SK-N-SH (cell line): ENCODE data around the gene MFNG. TPM values are rescaled to one million over a fixed set of nuclear protein-coding genes. Genes with fewer than 3 reads are reported as not detected.

ENCODE experiments used
- CTCF ChIA-PET: fragments of 300-600, 350-600 bp; formaldehyde crosslinking; extraction: SDS; loops from one replicate; lab custom pipeline; 2021; lab: Yijun Ruan, JAX
- POLR2A ChIA-PET: fragments of 350-600 bp; sonication (Branson Sonifier 250); formaldehyde crosslinking; extraction: SDS; loops from one replicate; lab custom pipeline; 2020; ENCODE audit warnings: antibody characterized with exemption, inconsistent platforms; lab: Yijun Ruan, JAX
- DNase-seq: peaks from one replicate; pipeline ENCODE4 v3.0.0; 2012
- H2AFZ ChIP-seq: fragments of 200-600 bp; sonication (generic); 2 replicates; pipeline ENCODE4 v1.8.1; 2016; ENCODE audit warnings: antibody characterized with exemption, mild to moderate bottlenecking, low read depth
- H3F3A ChIP-seq: fragments of 200-600 bp; sonication (generic); replicated peaks from 2 replicates; pipeline ENCODE3; 2016; ENCODE audit warnings: antibody characterized with exemption, mild to moderate bottlenecking; ENCODE audit not compliant: insufficient read depth
- H3K27ac ChIP-seq, 2 experiments: fragments of 200-500 bp in 1 of 2; fragments of 200-600 bp in 1 of 2; sonication (Bioruptor generic) in 1 of 2; sonication (generic), shearing (Covaris generic) in 1 of 2; 2 replicates each; pipeline versions ENCODE4 v1.5.1 to v1.6.1; 2014 to 2016; ENCODE audit warnings: low read depth in 2 of 2, inconsistent platforms in 1 of 2, low read length in 1 of 2, mild to moderate bottlenecking in 1 of 2, mixed read lengths in 1 of 2
- H3K27me3 ChIP-seq: fragments of 200-600 bp; sonication (generic), shearing (Covaris generic); 2 replicates; pipeline ENCODE4 v1.6.1; 2016; ENCODE audit warnings: mixed run types; ENCODE audit not compliant: insufficient read depth
- H3K36me3 ChIP-seq, 2 experiments: fragments of 200-500 bp in 1 of 2; fragments of 200-600 bp in 1 of 2; sonication (Bioruptor generic) in 1 of 2; sonication (generic) in 1 of 2; replicated peaks in 1 of 2; 2 replicates each; pipeline versions ENCODE3 to v1.5.1; 2014 to 2016; ENCODE audit warnings: low read length in 1 of 2, mild to moderate bottlenecking in 1 of 2; ENCODE audit not compliant: insufficient read depth in 2 of 2, control insufficient read depth in 1 of 2
- H3K4me1 ChIP-seq, 2 experiments: fragments of 200-500 bp in 1 of 2; fragments of 200-600 bp in 1 of 2; sonication (Bioruptor generic) in 1 of 2; sonication (generic), shearing (Covaris generic) in 1 of 2; 2 replicates each; pipeline versions ENCODE4 v1.5.1 to v1.6.1; 2014 to 2016; ENCODE audit warnings: low read depth in 1 of 2, low read length in 1 of 2, mixed run types in 1 of 2; ENCODE audit not compliant: insufficient read depth in 2 of 2, control insufficient read depth in 1 of 2
- H3K4me2 ChIP-seq: fragments of 200-600 bp; sonication (generic), shearing (Covaris generic); 2 replicates; pipeline ENCODE4 v1.6.1; 2017; ENCODE audit warnings: mixed run types
- H3K4me3 ChIP-seq, 2 experiments: fragments of 200-500 bp in 1 of 2; fragments of 200-600 bp in 1 of 2; sonication (Bioruptor generic) in 1 of 2; sonication (generic), shearing (Covaris generic) in 1 of 2; 2 replicates each; pipeline versions ENCODE4 v1.5.1 to v1.8.1; 2014 to 2016; ENCODE audit warnings: low read depth in 2 of 2, inconsistent platforms in 1 of 2, low read length in 1 of 2, mild to moderate bottlenecking in 1 of 2, mixed read lengths in 1 of 2, moderate library complexity in 1 of 2
- H3K79me2 ChIP-seq: fragments of 200-600 bp; sonication (generic); 2 replicates; pipeline ENCODE4 v1.8.1; 2017; ENCODE audit warnings: mild to moderate bottlenecking; ENCODE audit not compliant: insufficient read depth
- H3K9ac ChIP-seq: fragments of 200-600 bp; sonication (generic); 2 replicates; pipeline ENCODE4 v1.6.1; 2017; ENCODE audit warnings: mixed run types
- H3K9me2 ChIP-seq: fragments of 200-600 bp; sonication (generic); 2 replicates; pipeline ENCODE4 v1.6.1; 2017; ENCODE audit warnings: mixed run types
- H3K9me3 ChIP-seq: fragments of 200-600 bp; sonication (generic); 2 replicates; pipeline ENCODE4 v1.6.1; 2017; ENCODE audit warnings: mixed run types, mild to moderate bottlenecking, moderate library complexity
- H4K20me1 ChIP-seq: fragments of 200-600 bp; sonication (generic); 2 replicates; pipeline ENCODE4 v1.6.1; 2017; ENCODE audit warnings: mild to moderate bottlenecking, mixed run types; ENCODE audit not compliant: insufficient read depth
- ELF1 ChIP-seq: IDR thresholded peaks from 2 replicates; pipeline ENCODE4 v1.4.0; 2012
- EP300 ChIP-seq, 2 experiments: IDR thresholded peaks; 2 replicates each; pipeline versions ENCODE4 v1.4.0 to v1.6.1; 2012; ENCODE audit warnings: borderline replicate concordance in 1 of 2, low read depth in 1 of 2, low read length in 1 of 2
- FOXM1 ChIP-seq: IDR thresholded peaks from 2 replicates; pipeline ENCODE4 v1.4.0; 2012; ENCODE audit warnings: low read depth, mild to moderate bottlenecking
- GATA2 ChIP-seq: sonication (generic); formaldehyde crosslinking; IDR thresholded peaks from 2 replicates; pipeline ENCODE4 v1.5.0; 2020; ENCODE audit warnings: mild to moderate bottlenecking, missing genetic modification reagents
- IRF3 ChIP-seq: fragments of 150-350 bp; IDR thresholded peaks from 2 replicates; pipeline ENCODE4 v1.6.1; 2016; ENCODE audit warnings: mild to moderate bottlenecking, low read depth, low read length
- MAX ChIP-seq: IDR thresholded peaks from 2 replicates; pipeline ENCODE4 v1.4.0; 2012; ENCODE audit warnings: low read depth
- MEF2A ChIP-seq: IDR thresholded peaks from 2 replicates; pipeline ENCODE4 v1.4.0; 2012; ENCODE audit warnings: low read depth, borderline replicate concordance
- MXI1 ChIP-seq: IDR thresholded peaks from 2 replicates; pipeline ENCODE4 v1.6.1; 2012; ENCODE audit warnings: mild to moderate bottlenecking, low read depth, low read length, improper control_type of control experiment
- NFIC ChIP-seq: IDR thresholded peaks from 2 replicates; pipeline ENCODE4 v1.4.0; 2012; ENCODE audit warnings: borderline replicate concordance
- RAD21 ChIP-seq: IDR thresholded peaks from 2 replicates; pipeline ENCODE4 v1.6.1; 2012; ENCODE audit warnings: mild to moderate bottlenecking, low read length
- RFX5 ChIP-seq: IDR thresholded peaks from 2 replicates; pipeline ENCODE4 v1.6.1; 2012; ENCODE audit warnings: mild to moderate bottlenecking, improper control_type of control experiment, low read length
- SIN3A ChIP-seq: IDR thresholded peaks from 2 replicates; pipeline ENCODE4 v1.6.1; 2012; ENCODE audit warnings: low read depth, mild to moderate bottlenecking, low read length, moderate library complexity, borderline replicate concordance
- SMC3 ChIP-seq: IDR thresholded peaks from 2 replicates; pipeline ENCODE4 v1.6.1; 2012; ENCODE audit warnings: low read depth, low read length, improper control_type of control experiment
- TCF12 ChIP-seq: IDR thresholded peaks from 2 replicates; pipeline ENCODE4 v1.4.0; 2012
- TEAD4 ChIP-seq: IDR thresholded peaks from 2 replicates; pipeline ENCODE4 v1.4.0; 2012; ENCODE audit warnings: mild to moderate bottlenecking, borderline replicate concordance; ENCODE audit not compliant: insufficient read depth
- USF1 ChIP-seq: IDR thresholded peaks from 2 replicates; pipeline ENCODE4 v1.4.0; 2012; ENCODE audit warnings: low read depth, borderline replicate concordance
- YY1 ChIP-seq: IDR thresholded peaks from 2 replicates; pipeline ENCODE4 v1.4.0; 2012; ENCODE audit warnings: low read depth, mild to moderate bottlenecking
- ZBTB33 ChIP-seq: IDR thresholded peaks from 2 replicates; pipeline ENCODE4 v1.4.0; 2012; ENCODE audit warnings: low read depth, borderline replicate concordance
- WGBS: methylation state at CpG from one replicate; pipeline ENCODE4 v1.1.6; 2017; ENCODE audit warnings: low lambda C conversion rate; 5-methylcytosine and 5-hydroxymethylcytosine counted together
- polyA plus RNA-seq, 3 experiments: library from polyadenylated mRNA; depleted of rRNA; stranded (reverse); fragments of >200 nt; gene quantifications; 2 replicates each; pipeline ENCODE4 v1.2.3, GENCODE V29; 2012
- TF ChIP-seq, protein P1 (sequence below): fragments of 150-350 bp; IDR thresholded peaks from 2 replicates; pipeline ENCODE4 v1.6.1; 2017; ENCODE audit warnings: antibody characterized with exemption, low read length, low read depth, borderline replicate concordance
- TF ChIP-seq, protein P2 (sequence below): fragments of 200-600 bp; sonication (generic); IDR thresholded peaks from 2 replicates; pipeline ENCODE4 v1.6.1; 2017; ENCODE audit warnings: antibody characterized with exemption, mild to moderate bottlenecking, moderate library complexity

The MFNG gene
- polyA plus RNA-seq, 1 of the 3 experiments (the other 2 are of a cell fraction) = 0.18 TPM

GRCh38 chr22:37500745-37501609, 14.8 kb upstream of the MFNG start:
- DNase-seq = no peak
- Histone ChIP-seq H3K36me3 (peaks cover 0 to 3% of the 10 kb centered on the region in 2 experiments), H4K20me1 (no peaks in the 10 kb centered on the region), H3K27me3 (no peaks in the 10 kb centered on the region), H3K9ac (no peak overlapping the region), H3K4me3 (no peak overlapping the region), H3K79me2 (no peaks in the 10 kb centered on the region), H3F3A (peaks cover 21% of the 10 kb centered on the region), H3K4me1 (peaks cover 16 to 53% of the 10 kb centered on the region in 2 experiments), H3K9me3 (no peaks in the 10 kb centered on the region)
- 87% methylated on average over 12 of the region's 24 CpGs for WGBS
- TF ChIP-seq RFX5 (no peak), YY1 (no peak), MXI1 (no peak), SMC3 (no peak), TEAD4 (no peak), GATA2 (CRISPR knock-in tag) (no peak), NFIC (no peak), SIN3A (no peak), EP300 (IDR thresholded peaks at IDR 0.05; ENCODE audit: borderline replicate concordance in 1 of 2, low read depth in 1 of 2, low read length in 1 of 2) (no peak), MAX (no peak), FOXM1 (no peak), ZBTB33 (no peak), TCF12 (no peak), MEF2A (no peak), USF1 (no peak), RAD21 (no peak), ELF1 (no peak), IRF3 (no peak)
- TF ChIP-seq, protein P1, sequence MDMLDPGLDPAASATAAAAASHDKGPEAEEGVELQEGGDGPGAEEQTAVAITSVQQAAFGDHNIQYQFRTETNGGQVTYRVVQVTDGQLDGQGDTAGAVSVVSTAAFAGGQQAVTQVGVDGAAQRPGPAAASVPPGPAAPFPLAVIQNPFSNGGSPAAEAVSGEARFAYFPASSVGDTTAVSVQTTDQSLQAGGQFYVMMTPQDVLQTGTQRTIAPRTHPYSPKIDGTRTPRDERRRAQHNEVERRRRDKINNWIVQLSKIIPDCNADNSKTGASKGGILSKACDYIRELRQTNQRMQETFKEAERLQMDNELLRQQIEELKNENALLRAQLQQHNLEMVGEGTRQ = no peak
- TF ChIP-seq, protein P2, sequence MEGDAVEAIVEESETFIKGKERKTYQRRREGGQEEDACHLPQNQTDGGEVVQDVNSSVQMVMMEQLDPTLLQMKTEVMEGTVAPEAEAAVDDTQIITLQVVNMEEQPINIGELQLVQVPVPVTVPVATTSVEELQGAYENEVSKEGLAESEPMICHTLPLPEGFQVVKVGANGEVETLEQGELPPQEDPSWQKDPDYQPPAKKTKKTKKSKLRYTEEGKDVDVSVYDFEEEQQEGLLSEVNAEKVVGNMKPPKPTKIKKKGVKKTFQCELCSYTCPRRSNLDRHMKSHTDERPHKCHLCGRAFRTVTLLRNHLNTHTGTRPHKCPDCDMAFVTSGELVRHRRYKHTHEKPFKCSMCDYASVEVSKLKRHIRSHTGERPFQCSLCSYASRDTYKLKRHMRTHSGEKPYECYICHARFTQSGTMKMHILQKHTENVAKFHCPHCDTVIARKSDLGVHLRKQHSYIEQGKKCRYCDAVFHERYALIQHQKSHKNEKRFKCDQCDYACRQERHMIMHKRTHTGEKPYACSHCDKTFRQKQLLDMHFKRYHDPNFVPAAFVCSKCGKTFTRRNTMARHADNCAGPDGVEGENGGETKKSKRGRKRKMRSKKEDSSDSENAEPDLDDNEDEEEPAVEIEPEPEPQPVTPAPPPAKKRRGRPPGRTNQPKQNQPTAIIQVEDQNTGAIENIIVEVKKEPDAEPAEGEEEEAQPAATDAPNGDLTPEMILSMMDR = no peak
- TF ChIP-seq, all 33 proteins: peak for 0
- no peaks in the 10 kb centered on the region for H3K9me2 ChIP-seq
- ChIA-PET CTCF (interaction anchor here (1.5 to 6.0 kb wide), 5 partner anchors 8 to 184 kb away, joined by 3 to 35 read pairs (median 7); no protein-coding TSS in a partner anchor), POLR2A (no interaction called here)
- H3K27ac ChIP-seq = peak overlapping the region in 1 of 2 experiments; percentile 58; a peak in 3 of 4 replicates
- no peak overlapping the region for H2AFZ ChIP-seq
- H3K4me2 ChIP-seq = 0 out of 2 replicates have a peak overlapping the region, but pooled peaks have one; percentile 42
